H54 (cell line): ENCODE measurements around the gene LSAMP.
A peak's percentile ranks its signal among the peaks of the same experiment; 100 is the strongest.

Source experiments
- DNase-seq: peaks from one replicate; pipeline ENCODE4 v3.0.0; 2011; ENCODE audit warnings: low spot score, mixed read lengths; ENCODE audit not compliant: insufficient read length
- FAIRE-seq: peaks from 3 replicates; lab custom pipeline; 2011; peaks lifted over from hg19 to GRCh38; lab: Jason Lieb, UNC
- POLR2A ChIP-seq: IDR thresholded peaks from 2 replicates; pipeline ENCODE4 v1.6.1; 2011; ENCODE audit warnings: low read depth, mild to moderate bottlenecking, low read length

LSAMP gene

DNA sequence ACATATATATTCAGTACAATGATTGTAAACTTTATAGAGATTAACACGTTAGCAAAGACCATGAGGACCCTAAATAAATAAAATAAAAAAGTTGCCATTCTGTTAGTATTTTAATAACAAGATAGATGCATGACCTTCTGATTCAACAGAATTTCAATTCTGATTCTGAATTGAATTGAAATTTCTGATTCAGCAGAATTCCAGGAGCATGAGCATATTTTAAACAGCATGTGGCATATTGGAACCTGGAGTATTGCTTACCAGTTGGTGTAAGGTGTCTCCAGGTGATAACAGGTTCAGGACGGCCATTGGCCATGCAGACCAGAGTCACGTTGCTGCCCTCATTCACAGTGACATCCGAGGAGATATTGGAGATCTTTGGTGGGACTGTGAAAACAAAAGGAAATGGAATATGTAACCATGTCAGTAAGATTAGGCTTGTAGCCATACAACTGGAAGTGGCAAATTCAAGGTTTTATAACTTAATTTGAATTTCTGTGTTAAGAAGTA is 426.0 kb downstream of the LSAMP start:
- FAIRE-seq (peak; percentile 23), DNase-seq (no peak)
- TF ChIP-seq POLR2A, result no peak

DNA sequence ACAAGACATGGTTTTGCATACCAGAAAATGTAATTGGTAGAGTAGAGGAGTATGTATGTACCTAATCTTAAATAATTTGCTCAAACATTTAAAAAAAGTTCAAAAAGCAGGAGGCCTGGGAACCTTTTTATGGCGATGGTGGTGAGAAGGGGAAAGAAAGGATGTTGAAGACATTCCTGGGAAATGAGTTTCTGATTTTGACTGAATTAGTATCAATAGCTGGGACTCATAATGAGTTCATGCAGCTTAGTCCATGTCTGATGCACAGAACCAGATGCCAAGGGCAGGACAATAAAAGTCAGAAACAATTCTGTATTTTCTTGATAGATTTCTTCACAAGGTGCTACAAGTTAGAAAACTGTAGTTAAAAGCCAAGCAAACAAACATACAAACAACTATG is 426.6 kb downstream of the LSAMP start:
- TF ChIP-seq POLR2A, result no peak
- no peak for FAIRE-seq

DNA sequence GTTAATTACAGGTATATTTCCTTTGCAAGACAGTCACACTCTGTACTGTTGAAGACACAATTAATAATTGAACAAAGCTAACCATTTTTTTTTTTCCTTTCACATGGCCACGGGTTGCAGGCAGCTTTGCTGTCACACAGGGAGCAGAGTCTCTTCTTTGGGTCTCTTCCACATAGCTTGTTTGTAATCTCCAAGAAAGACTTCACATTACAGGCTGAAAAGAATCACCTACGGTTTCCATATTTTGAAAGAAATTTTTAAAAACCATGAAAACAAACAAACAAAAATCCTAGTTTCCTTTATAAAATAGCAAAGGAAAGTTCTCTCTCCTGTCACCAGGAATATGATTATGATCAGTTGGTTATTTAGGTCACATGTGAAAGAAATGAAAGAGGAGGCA is 429.4 kb downstream of the LSAMP start:
- FAIRE-seq (no peak), DNase-seq (no peak)
- TF ChIP-seq POLR2A, result no peak

More for the DNA sequence above, 426.6 kb downstream of the LSAMP start:
- DNase-seq, result no peak

DNA sequence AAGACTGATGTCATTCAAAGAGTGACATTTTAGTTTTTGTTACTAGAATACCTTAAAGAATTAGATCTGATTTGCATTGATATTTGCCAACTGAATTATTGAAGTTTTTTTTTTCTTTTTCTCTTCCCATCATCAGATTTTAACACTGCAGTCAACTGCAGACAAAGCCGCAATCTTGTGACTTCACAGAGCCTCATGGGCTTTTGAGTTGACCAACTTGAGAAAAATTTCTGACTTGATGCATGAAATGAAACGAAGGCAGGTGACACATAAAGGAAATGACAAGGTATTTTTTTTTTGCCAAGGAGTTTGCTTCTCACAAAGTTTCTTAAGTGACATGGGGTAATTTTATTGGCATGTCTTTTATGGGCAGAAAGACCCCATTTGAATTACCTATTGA is 438.3 kb downstream of the LSAMP start:
- DNase-seq, result no peak
- FAIRE-seq, result no peak
- no peak for TF ChIP-seq POLR2A

DNA sequence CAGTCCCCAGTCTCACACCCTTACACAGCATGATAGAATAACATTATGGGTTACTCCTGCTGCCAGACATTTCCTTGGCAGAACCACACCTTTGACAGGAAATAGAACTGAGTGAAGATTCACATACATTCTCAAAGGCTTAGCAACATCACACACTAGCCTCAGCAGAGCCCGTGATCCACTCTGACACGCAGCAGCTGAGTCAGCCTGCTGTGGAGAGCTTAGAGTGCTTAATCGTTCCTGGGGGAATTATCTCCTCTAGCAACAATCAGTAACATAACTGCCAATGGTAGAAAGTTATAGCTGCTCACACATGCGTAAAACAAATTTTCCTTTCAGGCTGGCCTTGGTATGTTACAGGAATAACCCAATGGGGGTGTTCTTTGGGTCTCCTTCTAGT is 439.9 kb downstream of the LSAMP start:
- no peak for TF ChIP-seq POLR2A
- DNase-seq, result peak; percentile 31
- FAIRE-seq, result peak; percentile 100

DNA sequence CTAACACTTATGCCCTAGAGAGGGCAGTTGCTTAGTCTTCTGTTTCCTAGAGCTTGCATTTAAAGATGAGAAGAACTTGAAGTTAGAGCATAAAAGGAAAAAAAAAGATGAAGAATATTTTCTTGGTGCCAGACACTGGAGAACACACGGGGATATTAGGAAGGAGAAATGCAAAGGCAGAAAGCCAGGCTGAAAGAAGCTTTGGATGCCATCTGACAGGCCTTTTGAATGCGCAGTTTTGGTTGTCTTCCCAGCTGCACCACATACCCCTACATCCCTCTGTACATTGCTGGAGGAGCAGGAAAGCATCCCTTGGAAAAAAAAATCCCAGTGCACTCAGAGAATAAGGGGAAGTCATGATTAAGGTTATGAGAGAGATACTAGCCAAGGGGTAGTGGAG is 443.1 kb downstream of the LSAMP start:
- FAIRE-seq, result no peak

DNA sequence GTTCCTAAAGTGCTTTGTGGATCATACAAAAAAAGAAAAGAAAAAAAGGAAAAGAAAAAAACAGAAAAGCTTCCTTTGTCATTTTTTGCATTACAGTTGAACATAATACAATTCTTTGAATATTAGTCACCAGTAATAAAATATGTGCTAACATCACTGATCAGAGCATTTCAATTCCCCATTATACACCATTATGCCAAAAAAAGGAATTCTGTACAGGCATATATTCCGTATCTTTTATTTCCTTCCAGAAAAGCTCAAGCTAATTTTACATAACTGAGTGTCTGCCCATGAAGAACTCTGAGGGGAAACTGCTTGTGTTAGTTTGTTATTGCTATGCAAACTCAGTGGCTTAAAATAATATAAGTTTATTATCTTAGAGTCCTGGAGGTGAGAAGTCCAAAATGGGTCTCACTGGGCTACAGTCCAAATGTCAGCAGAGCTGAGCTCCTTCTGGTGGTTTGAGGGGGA is 444.1 kb downstream of the LSAMP start:
- TF ChIP-seq POLR2A, result no peak
- FAIRE-seq (peak; percentile 43), DNase-seq (no peak)

More for the DNA sequence above, 443.1 kb downstream of the LSAMP start:
- no peak for TF ChIP-seq POLR2A
- no peak for DNase-seq

DNA sequence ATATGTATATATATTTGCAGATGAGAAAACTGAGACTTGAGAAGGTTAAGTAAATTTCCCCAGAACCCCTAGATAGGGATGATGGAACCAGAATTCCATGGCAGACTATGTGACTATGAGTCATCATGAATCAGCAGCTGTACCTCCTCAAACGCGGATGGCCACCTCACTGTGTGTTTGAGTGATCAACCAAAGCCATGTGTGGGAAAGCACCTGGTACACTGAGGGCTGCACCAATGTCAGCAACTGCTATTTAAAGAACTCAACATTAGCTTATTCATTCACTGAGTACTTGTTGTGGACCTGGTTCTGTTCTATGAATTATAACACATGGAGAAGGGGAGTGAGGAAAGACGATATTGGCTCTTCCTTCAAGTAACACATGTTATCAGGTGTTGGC is 445.0 kb downstream of the LSAMP start:
- no peak for TF ChIP-seq POLR2A
- DNase-seq (peak; percentile 30), FAIRE-seq (peak; percentile 100)

DNA sequence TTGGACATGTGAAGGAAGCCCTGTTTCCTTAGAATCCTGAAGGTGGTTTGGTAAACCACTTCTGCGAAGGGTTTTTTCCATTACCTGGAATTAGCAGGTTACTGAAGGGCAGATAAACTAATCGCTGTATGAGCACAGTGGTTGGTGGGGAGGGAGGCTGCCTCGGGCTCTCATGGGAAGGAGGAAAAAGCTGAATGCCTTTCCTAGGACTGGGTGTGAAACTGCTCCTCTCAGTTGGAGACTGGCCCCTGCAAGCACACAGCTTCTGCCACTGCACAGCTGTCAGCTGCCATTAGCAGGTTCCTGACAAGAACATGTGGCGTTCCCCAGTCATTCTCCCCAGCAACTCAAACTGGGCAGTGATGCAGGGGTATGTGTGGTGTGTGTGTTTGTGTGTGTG is 445.7 kb downstream of the LSAMP start:
- TF ChIP-seq POLR2A, result no peak
- FAIRE-seq (no peak), DNase-seq (no peak)

DNA sequence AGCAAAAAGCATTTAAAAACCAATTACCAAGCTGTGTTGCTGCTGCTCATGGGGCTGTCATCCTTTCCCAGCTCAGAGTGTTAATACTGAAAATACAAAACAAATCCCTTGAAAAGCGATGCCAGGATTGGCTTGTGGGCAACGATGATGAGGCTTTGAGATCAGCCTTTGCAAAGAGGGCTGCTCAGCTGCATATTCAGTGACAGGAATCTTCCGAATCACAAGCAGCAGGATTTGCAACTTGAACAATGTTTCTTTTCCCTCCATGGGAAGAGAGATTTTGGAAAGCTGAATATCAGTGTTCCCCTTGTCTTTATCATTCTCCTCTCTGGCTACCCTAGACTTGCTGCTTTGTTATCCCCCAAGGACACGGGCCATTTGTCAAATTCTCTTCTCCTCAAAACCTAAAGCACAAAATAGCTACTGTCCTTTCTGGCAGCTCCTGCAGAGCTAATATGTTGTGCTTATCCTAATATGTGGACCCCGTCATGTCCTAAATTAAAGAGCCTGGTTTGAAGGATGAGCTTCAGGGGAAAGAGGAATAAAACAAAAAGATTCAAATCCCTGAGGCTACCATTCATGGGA is 446.2 kb downstream of the LSAMP start:
- DNase-seq (no peak), FAIRE-seq (no peak)
- TF ChIP-seq POLR2A, result no peak

DNA sequence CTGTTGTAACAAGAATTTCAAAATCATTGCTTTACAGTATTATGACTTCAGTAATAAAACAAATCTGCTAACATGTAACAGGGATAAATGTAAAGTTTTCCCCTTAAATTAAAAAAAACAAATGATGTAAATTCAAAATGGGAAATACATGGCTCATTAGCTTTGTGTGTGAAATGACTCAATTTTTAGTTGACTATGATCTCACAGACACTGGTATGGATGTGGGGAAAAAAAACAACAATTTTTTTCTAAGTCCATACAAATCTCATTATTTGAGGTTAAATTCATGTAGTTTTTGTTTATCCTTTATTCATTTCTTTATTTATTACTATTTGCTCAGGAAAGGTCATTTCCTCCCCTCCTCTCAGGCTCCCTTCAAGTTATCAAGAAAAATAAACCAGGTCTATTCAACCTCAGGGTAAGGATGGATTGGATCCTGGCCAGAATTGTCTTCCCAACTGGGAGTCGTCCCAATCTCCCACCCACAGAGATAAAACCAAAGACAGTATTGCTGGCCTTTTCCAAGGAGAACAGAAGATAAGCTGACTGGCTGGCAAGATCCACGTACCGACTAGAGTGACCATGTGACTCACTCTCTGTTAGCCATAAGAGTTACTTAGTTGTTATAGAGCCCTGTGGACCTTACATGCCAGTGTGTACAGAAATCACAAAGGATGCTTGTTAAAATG is 448.7 kb downstream of the LSAMP start:
- no peak for TF ChIP-seq POLR2A
- FAIRE-seq, result no peak
- DNase-seq, result no peak

DNA sequence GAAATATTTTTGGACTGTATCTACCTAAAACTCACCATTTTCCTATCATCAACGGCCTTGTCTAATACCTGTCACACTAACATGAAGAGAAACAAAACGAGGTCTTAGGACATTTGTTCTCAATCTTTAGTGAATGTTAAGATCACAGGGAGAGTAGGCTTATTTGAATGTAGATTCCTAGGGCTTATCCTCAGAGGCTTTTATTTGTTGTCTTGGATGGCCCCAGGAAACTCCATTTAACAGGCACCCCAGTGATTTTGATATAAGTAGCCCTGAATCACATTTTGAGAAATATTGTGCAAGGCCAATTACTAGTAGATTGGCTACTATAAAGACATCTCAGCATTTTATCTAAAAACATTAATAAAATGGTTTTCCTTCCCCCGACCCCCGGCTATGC is 454.6 kb downstream of the LSAMP start:
- FAIRE-seq (no peak), DNase-seq (no peak)
- no peak for TF ChIP-seq POLR2A

DNA sequence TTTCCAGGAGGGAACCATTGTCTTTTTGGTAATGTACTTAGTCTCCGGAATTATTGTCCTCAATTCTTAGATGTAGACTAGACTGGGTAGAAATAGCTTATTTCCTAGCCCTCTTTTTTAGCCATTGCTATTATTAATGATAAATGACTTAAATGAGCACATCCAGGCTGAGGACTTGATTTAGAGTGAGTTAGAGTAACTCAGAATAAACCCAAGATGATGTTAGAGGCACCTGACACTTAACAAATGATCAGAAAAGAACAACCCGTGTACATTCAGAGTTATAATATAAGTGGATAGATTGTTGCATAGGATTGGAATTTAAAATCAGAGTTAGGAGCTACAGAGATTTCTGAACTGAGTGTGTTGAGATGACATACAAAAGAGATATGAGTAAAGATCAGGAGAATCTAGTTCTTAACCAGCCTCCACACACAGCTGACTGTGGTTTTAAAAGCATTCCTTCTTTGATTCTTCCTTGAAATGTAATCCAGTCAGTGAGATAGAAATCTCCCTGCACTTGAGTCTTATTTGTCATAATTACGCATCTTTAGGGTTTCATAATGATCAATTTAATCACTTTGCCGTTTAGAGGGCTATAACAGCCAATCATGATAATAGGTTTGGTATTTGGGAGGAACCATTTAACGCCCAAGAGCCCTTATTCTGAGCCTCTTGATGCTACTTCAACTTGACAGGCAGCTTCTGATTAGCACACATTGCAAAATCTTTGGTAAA is 455.4 kb downstream of the LSAMP start:
- TF ChIP-seq POLR2A, result no peak
- DNase-seq, result no peak
- FAIRE-seq, result no peak

DNA sequence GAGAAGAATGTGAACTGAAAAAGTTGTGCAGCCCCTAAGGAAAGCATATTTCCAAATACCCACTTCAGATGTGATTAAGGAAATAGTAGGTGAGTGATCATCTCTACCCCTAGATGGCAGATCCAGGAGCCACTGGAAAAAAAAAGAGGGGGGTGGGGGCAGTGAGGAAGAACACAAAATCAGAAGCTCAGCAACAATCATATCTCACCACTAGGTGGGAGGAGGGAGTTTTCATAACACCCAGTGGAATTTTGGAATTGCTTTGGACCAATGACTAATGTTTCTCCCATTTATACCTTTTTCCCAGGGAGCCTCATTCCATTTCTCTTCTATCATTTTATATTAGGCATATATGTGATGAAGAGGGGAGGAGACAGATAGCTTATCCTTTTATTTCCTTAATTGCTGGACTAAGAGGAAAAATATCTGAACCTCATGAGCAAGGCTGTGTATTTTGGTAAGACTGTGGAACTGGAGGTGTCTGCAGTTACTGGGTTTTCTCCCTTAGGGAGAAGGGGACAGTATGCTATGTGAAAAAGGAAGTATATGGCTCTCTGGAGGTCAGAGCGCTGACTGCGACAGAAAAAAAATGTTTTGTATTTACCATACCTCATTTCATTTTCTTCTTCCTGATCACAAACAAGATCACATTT is 458.6 kb downstream of the LSAMP start:
- FAIRE-seq (peak; percentile 11), DNase-seq (peak; percentile 4)
- no peak for TF ChIP-seq POLR2A
